Pancreas (tissue), 10 donors: ENCODE results near the gene HTR6. TPM values are rescaled to one million over a fixed set of nuclear protein-coding genes. Genes with fewer than 3 reads are reported as not detected.
A peak's percentile ranks its signal among the peaks of the same experiment; 100 is the strongest.

ENCODE experiments used
- ATAC-seq, 4 donors: fragments of 200-7000 bp; cut with Tn5 transposase; one replicate each; pipeline versions ENCODE4 v1.8.0 to v1.9.1; 2020; ENCODE audit warnings: mild to moderate bottlenecking in 4 of 4, moderate library complexity in 4 of 4
- DNase-seq, 6 donors: peaks; one replicate each; pipeline ENCODE4 v3.0.0-alpha.2; 2020
- FAIRE-seq: peaks from 2 replicates; lab custom pipeline; 2012; peaks lifted over from hg19 to GRCh38; lab: Jason Lieb, UNC
- H3K27ac ChIP-seq, 4 donors: fragments of 200-600 bp; sonication (generic); 1 replicate in 3 of 4; 2 replicates in 1 of 4; pipeline versions ENCODE4 v1.5.0 to v1.8.0; 2020
- H3K27me3 ChIP-seq, 4 donors: fragments of 200-600 bp; one replicate each; pipeline ENCODE4 v1.8.0; 2021
- H3K36me3 ChIP-seq, 3 donors: fragments of 200-600 bp; sonication (generic) in 1 of 3; one replicate each; pipeline versions ENCODE4 v1.5.0 to v1.8.0; 2020 to 2021
- H3K4me1 ChIP-seq, 3 donors: fragments of 200-600 bp; one replicate each; pipeline ENCODE4 v1.8.0; 2021
- H3K4me3 ChIP-seq, 4 donors: fragments of 200-600 bp; sonication (generic) in 2 of 4; one replicate each; pipeline versions ENCODE4 v1.5.0 to v1.8.0; 2020 to 2021
- H3K9me3 ChIP-seq, 4 donors: fragments of 200-600 bp; one replicate each; pipeline ENCODE4 v1.8.0; 2021
- WGBS, 2 donors: extraction: QIAGEN DNeasy Blood & Tissue Kit; methylation state at CpG; one replicate each; pipeline ENCODE4 v1.1.7; 2013; 5-methylcytosine and 5-hydroxymethylcytosine counted together
- intact Hi-C, 3 donors: fragments of 100-400 bp; cut with DNase I; formaldehyde crosslinking; loops; one replicate each; pipeline versions ENCODE4 v1.11.1 to v1.14.2; 2022
- polyA plus RNA-seq, 2 donors: library from polyadenylated mRNA; stranded (reverse); fragments of 200-250 nt; gene quantifications; one replicate each; pipeline ENCODE4 v1.2.3, GENCODE V29; 2013
- total RNA-seq, 6 donors: library from RNA; stranded (reverse); fragmentation: NEBNext Ultra II Directional in 4 of 6; extraction: Animal tissue kit (Norgen Biotek cat#: 25700) in 4 of 6; gene quantifications; one replicate each; pipeline versions ENCODE4 v1.2.1 to v1.2.4, GENCODE V29; 2021 to 2023
- TF ChIP-seq, protein P1 (sequence below), 4 donors: fragments of 200-600 bp; sonication (generic) in 3 of 4; IDR thresholded peaks; one replicate each; pipeline versions ENCODE4 v1.5.0 to v1.8.0; 2021; ENCODE audit warnings: antibody characterized with exemption in 4 of 4
- donor health status: healthy with polysubstance abuse.
- donor health status: DM: no; HTN: no; CAD: no; lungs with moderate emphysema.
- donor health status: DM: no; HTN: no; CAD: no.
- donor health status: control.
- donor health status: control.
- donor health status: Bipolar disorder and iron deficiency.
- donor health status: DM: yes; HTN: yes; CAD: no.
- donor health status: DM: no; HTN: no; CAD: no.
- donor health status: DM: no; HTN: no; CAD: no.
- donor health status: DM: yes; HTN: yes; CAD: no.

Gene HTR6
- total RNA-seq (not detected), polyA plus RNA-seq (not detected)

DNA sequence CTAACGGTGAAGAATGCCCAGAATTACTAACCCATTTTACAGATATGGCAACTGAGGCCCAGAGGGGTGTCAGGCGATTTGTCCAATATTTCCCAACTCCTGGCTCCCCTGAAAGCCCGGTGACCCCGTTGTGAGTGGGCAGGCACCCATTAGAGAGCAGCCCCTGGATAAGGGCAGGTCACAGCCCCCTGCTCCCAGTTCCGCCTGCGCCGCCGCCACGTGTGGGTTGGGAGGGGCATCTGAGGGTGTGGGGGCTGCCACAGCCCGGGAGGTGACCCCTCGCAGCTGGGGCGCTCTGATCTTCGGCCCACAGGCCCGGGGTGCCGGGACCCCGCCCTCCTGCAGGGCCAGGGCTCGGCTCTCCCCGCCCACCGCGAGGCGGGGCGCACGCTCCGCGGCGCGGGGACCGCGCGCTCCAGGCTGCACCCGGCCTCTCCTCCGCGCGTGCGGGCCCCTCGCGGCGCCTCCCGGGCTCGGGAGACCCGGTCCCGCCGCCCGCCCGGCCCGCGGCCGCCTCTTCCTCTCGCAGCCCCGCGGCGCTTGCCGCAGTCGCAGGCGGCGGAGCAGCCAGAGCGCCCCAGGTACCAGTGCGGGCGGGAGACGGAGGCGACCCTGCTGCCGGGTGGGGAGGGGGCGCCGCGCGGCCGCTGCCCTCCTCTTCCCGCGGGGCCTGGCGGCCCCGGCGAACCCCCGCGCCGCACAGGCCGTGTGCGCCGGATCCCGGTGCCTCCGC is at the start of gene HTR6:
TSS of gene HTR6 (plus strand) at position 423 of the 733 bp plus-strand sequence. CDS start 879 bp downstream, outside the sequence.
- H3K27ac ChIP-seq, result no peak within 1 kb of the TSS
- H3K4me3 ChIP-seq, result peak within 1 kb of the TSS in 2 of 4 donors; percentile 17 to 27
- intact Hi-C loops, result no loop called here
- peaks cover 0 to 14% (median 4%) of the 10 kb centered on the region in 4 donors for H3K27me3 ChIP-seq
- FAIRE-seq (no peak), DNase-seq (peak in 1 of 6 donors; percentile 42), ATAC-seq (peak in 1 of 4 donors; percentile 23)
- peaks cover 0 to 4% (median 0%) of the 10 kb centered on the region in 3 donors for H3K4me1 ChIP-seq
- no peaks in the 10 kb centered on the region for H3K9me3 ChIP-seq
- no peaks in the 10 kb centered on the region for H3K36me3 ChIP-seq
- WGBS, 2 donors, result 4 to 6% methylated on average over 30 to 80 of the region's 80 CpGs
- TF ChIP-seq, protein P1, sequence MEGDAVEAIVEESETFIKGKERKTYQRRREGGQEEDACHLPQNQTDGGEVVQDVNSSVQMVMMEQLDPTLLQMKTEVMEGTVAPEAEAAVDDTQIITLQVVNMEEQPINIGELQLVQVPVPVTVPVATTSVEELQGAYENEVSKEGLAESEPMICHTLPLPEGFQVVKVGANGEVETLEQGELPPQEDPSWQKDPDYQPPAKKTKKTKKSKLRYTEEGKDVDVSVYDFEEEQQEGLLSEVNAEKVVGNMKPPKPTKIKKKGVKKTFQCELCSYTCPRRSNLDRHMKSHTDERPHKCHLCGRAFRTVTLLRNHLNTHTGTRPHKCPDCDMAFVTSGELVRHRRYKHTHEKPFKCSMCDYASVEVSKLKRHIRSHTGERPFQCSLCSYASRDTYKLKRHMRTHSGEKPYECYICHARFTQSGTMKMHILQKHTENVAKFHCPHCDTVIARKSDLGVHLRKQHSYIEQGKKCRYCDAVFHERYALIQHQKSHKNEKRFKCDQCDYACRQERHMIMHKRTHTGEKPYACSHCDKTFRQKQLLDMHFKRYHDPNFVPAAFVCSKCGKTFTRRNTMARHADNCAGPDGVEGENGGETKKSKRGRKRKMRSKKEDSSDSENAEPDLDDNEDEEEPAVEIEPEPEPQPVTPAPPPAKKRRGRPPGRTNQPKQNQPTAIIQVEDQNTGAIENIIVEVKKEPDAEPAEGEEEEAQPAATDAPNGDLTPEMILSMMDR (IDR thresholded peaks at IDR 0.05), result no peak

DNA sequence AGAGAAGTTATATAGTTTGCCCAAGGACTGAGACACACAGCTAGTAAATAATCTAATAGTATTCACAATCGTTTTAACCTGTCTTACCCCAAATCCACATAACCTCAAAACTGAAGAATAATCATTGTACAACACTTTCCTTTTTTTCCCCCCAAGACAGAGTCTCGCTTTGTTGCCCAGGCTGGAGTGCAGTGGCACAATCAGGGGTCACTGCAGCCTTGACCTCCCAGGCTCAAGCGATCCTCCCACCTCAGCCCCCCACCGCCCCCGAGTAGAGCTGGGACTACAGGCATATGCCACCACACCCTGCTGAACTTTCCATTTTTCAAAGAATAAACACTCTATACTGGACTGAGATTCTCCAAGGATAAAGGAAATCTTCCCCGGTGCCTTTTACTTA is 49.2 kb upstream of the HTR6 start:
- DNase-seq (no peak), ATAC-seq (no peak), FAIRE-seq (no peak)
- Histone ChIP-seq H3K27me3 (no peaks in the 10 kb centered on the region), H3K36me3 (no peaks in the 10 kb centered on the region), H3K4me1 (peaks cover 15 to 28% (median 24%) of the 10 kb centered on the region in 3 donors), H3K4me3 (no peak overlapping the region), H3K9me3 (no peaks in the 10 kb centered on the region), H3K27ac (no peak overlapping the region)
- WGBS, 2 donors, result 74 to 85% methylated on average over 6 of the region's 6 CpGs
- TF ChIP-seq, protein P1 (IDR thresholded peaks at IDR 0.05), result no peak
- intact Hi-C loops, result no loop called here

DNA sequence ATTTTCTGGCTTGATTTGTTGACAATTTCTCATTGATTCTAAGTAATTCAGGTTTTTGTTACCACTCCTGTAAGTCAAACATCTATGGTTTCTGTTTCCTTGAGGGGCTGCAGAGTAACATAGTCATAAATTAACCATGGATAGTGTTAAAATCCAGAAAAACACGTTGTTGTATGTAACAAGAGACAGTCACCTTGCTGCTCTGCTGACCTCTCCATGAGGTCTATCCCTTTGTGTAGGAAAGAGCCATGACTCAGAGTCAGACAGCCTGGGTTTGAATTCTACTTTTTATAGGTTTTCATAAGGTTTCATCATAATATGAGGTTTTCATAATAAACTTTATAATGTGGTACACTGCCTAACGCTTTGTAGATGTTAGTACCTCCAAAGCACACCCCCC is 48.2 kb upstream of the HTR6 start:
- Histone ChIP-seq H3K4me1 (peaks cover 15 to 31% (median 22%) of the 10 kb centered on the region in 3 donors), H3K27ac (peak overlapping the region in 1 of 4 donors; percentile 9), H3K4me3 (no peak overlapping the region), H3K9me3 (no peaks in the 10 kb centered on the region), H3K36me3 (no peaks in the 10 kb centered on the region), H3K27me3 (no peaks in the 10 kb centered on the region)
- intact Hi-C loops, result no loop called here
- FAIRE-seq, result no peak
- TF ChIP-seq, protein P1 (IDR thresholded peaks at IDR 0.05), result no peak
- WGBS, 2 donors, result 49 to 55% methylated on average over 2 of the region's 2 CpGs
- no peak for DNase-seq
- ATAC-seq, result no peak

- Histone ChIP-seq H3K27me3 (no peaks in the 10 kb centered on the region), H3K9me3 (no peaks in the 10 kb centered on the region), H3K27ac (no peak overlapping the region), H3K4me1 (peaks cover 15 to 31% (median 22%) of the 10 kb centered on the region in 3 donors), H3K4me3 (no peak overlapping the region), H3K36me3 (no peaks in the 10 kb centered on the region)
- ATAC-seq (no peak), DNase-seq (no peak), FAIRE-seq (no peak)
- TF ChIP-seq, protein P1 (IDR thresholded peaks at IDR 0.05), result no peak
- intact Hi-C loops, result no loop called here
- WGBS, 2 donors, result 56 to 59% methylated on average over 3 of the region's 3 CpGs
Observed at GRCh38 chr1:19617376-19617775, 47.3 kb upstream of the HTR6 start.

GRCh38 chr1:19618428-19618827 is 46.2 kb upstream of the HTR6 start:
- intact Hi-C loops, result no loop called here
- no peak for FAIRE-seq
- no peaks in the 10 kb centered on the region for H3K27me3 ChIP-seq
- no peaks in the 10 kb centered on the region for H3K36me3 ChIP-seq
- H3K4me1 ChIP-seq, result peaks cover 15 to 31% (median 22%) of the 10 kb centered on the region in 3 donors
- ATAC-seq, result no peak
- no peak for DNase-seq
- no peak overlapping the region for H3K4me3 ChIP-seq
- TF ChIP-seq, protein P1 (IDR thresholded peaks at IDR 0.05), result no peak
- 93 to 95% methylated on average over 3 of the region's 3 CpGs for WGBS, 2 donors
- H3K9me3 ChIP-seq, result no peaks in the 10 kb centered on the region
- H3K27ac ChIP-seq, result no peak overlapping the region
